NT2/D1 (cell line): ENCODE data around the gene PRKAA1.

Experiments used
- SUZ12 ChIP-seq: IDR thresholded peaks from 2 replicates; pipeline ENCODE4 v1.6.1; 2011; ENCODE audit not compliant: insufficient read length, insufficient read depth; ENCODE audit errors: extremely low read depth
- YY1 ChIP-seq: IDR thresholded peaks from 2 replicates; pipeline ENCODE4 v1.6.1; 2011; ENCODE audit not compliant: insufficient read length, insufficient read depth

DNA sequence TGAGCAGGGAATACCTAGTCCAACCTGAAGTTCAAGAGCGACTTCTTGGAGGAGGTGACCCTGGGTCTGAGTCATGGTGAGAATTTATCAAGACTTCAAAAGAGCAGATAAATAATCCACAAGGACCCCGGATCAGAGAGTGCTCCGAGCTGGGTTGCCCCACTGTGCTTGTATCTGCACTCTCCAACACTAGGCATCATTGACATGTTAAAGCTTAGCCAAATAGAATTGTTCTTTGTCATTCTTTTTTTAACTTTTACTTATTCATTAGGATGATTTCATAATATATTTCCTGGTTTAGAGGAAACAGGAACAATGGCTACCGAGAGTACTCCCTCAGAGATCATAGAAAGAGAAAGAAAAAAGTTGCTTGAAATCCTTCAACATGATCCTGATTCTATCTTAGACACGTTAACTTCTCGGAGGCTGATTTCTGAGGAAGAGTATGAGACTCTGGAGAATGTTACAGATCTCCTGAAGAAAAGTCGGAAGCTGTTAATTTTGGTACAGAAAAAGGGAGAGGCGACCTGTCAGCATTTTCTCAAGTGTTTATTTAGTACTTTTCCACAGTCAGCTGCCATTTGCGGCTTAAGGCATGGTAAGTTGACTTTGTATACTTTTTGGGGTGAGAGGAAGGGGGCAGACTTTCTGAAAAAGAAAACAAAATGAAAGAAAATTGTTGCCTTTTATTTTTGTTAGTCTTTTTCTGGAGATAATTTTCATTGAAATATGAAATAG, 43.1 kb upstream of the PRKAA1 start, which contains the start of gene CARD6:
- TF ChIP-seq YY1, result no peak
- no peak for TF ChIP-seq SUZ12
